Mesenchymal stem cell (in vitro differentiated cells and primary cell): ENCODE results near the gene KLF15.

ENCODE experiments used
- DNase-seq: peaks from one replicate; pipeline ENCODE4 v3.0.0-alpha.2; 2013
- H2AFZ ChIP-seq: one replicate; pipeline ENCODE4 v1.6.1; 2013; ENCODE audit warnings: low read depth, mild to moderate bottlenecking, control low read depth, inconsistent platforms, low read length, moderate library complexity
- H2AK5ac ChIP-seq: 2 replicates; pipeline ENCODE4 v1.6.1; 2013; ENCODE audit warnings: low read length, moderate library complexity, mild to moderate bottlenecking, inconsistent platforms; ENCODE audit not compliant: severe bottlenecking
- H2BK120ac ChIP-seq: one replicate; pipeline ENCODE4 v1.6.1; 2013; ENCODE audit warnings: low read depth, mild to moderate bottlenecking, inconsistent platforms, low read length, moderate library complexity
- H2BK12ac ChIP-seq, 2 experiments: one replicate each; pipeline ENCODE4 v1.6.1; 2013; ENCODE audit warnings: inconsistent platforms in 2 of 2, low read length in 2 of 2, mild to moderate bottlenecking in 2 of 2, moderate library complexity in 2 of 2, control low read depth in 1 of 2
- H2BK15ac ChIP-seq: one replicate; pipeline ENCODE4 v1.6.1; 2013; ENCODE audit warnings: mild to moderate bottlenecking, low read depth, inconsistent platforms; ENCODE audit not compliant: poor library complexity, severe bottlenecking
- H2BK5ac ChIP-seq: 2 replicates; pipeline ENCODE4 v1.6.1; 2013; ENCODE audit warnings: low read depth, mild to moderate bottlenecking, low read length, control low read depth, inconsistent platforms; ENCODE audit not compliant: poor library complexity, severe bottlenecking
- H3K14ac ChIP-seq, 2 experiments: one replicate each; pipeline ENCODE4 v1.6.1; 2013; ENCODE audit warnings: inconsistent platforms in 2 of 2, low read length in 2 of 2, control low read depth in 1 of 2, mild to moderate bottlenecking in 1 of 2, moderate library complexity in 1 of 2
- H3K18ac ChIP-seq, 2 experiments: one replicate each; pipeline ENCODE4 v1.6.1; 2013; ENCODE audit warnings: inconsistent platforms in 2 of 2, low read length in 2 of 2, control low read depth in 1 of 2, low read depth in 1 of 2, mild to moderate bottlenecking in 1 of 2
- H3K23ac ChIP-seq, 2 experiments: one replicate each; pipeline ENCODE4 v1.6.1; 2013; ENCODE audit warnings: inconsistent platforms in 2 of 2, low read length in 2 of 2, mild to moderate bottlenecking in 2 of 2, moderate library complexity in 2 of 2, control low read depth in 1 of 2
- H3K27ac ChIP-seq: 2 replicates; pipeline ENCODE4 v1.5.1; 2013; ENCODE audit warnings: mild to moderate bottlenecking, moderate library complexity, low read length, control low read depth, inconsistent platforms; ENCODE audit not compliant: poor library complexity, severe bottlenecking
- H3K27me3 ChIP-seq, 2 experiments: 2 replicates each; pipeline versions ENCODE4 v1.6.1 to v1.7.0; 2013; ENCODE audit warnings: low read length in 2 of 2, mild to moderate bottlenecking in 2 of 2, moderate library complexity in 2 of 2, control low read depth in 1 of 2, inconsistent platforms in 1 of 2; ENCODE audit not compliant: control insufficient read depth in 1 of 2, insufficient read depth in 1 of 2
- H3K36me3 ChIP-seq, 2 experiments: 2 replicates each; pipeline versions ENCODE4 v1.6.1 to v1.7.0; 2013; ENCODE audit warnings: low read length in 2 of 2, control low read depth in 1 of 2, inconsistent platforms in 1 of 2, low read depth in 1 of 2, mild to moderate bottlenecking in 1 of 2; ENCODE audit not compliant: insufficient read depth in 2 of 2, control insufficient read depth in 1 of 2
- H3K4ac ChIP-seq, 2 experiments: one replicate each; pipeline ENCODE4 v1.6.1; 2013; ENCODE audit warnings: inconsistent platforms in 2 of 2, low read length in 2 of 2, mild to moderate bottlenecking in 2 of 2, moderate library complexity in 2 of 2, control low read depth in 1 of 2, low read depth in 1 of 2
- H3K4me1 ChIP-seq: 2 replicates; pipeline ENCODE4 v1.6.1; 2013; ENCODE audit warnings: low read depth, low read length, control low read depth; ENCODE audit not compliant: control insufficient read depth, insufficient read depth
- H3K4me2 ChIP-seq: 2 replicates; pipeline ENCODE4 v1.6.1; 2013; ENCODE audit warnings: low read length, mild to moderate bottlenecking, inconsistent platforms; ENCODE audit not compliant: poor library complexity, severe bottlenecking
- H3K4me3 ChIP-seq, 2 experiments: 2 replicates each; pipeline versions ENCODE4 v1.5.1 to v1.7.0; 2013; ENCODE audit warnings: low read length in 2 of 2, mild to moderate bottlenecking in 2 of 2, control low read depth in 1 of 2, low read depth in 1 of 2; ENCODE audit not compliant: insufficient read depth in 1 of 2
- H3K79me1 ChIP-seq: replicated peaks from 2 replicates; pipeline ENCODE4 v1.6.1; 2013; ENCODE audit warnings: mild to moderate bottlenecking, control low read depth, low read length, inconsistent platforms; ENCODE audit not compliant: poor library complexity, severe bottlenecking
- H3K9ac ChIP-seq: 2 replicates; pipeline ENCODE4 v1.7.0; 2013; ENCODE audit warnings: mild to moderate bottlenecking, low read length, moderate library complexity
- H3K9me3 ChIP-seq: 2 replicates; pipeline ENCODE4 v1.7.0; 2013; ENCODE audit warnings: mild to moderate bottlenecking, low read length; ENCODE audit not compliant: control insufficient read depth
- H4K8ac ChIP-seq: one replicate; pipeline ENCODE4 v1.6.1; 2013; ENCODE audit warnings: inconsistent platforms, mild to moderate bottlenecking, low read length, moderate library complexity
- H4K91ac ChIP-seq: one replicate; pipeline ENCODE4 v1.6.1; 2013; ENCODE audit warnings: mild to moderate bottlenecking, low read length, inconsistent platforms
- WGBS: methylation state at CpG from one replicate; pipeline ENCODE4 v1.1.7; 2013; ENCODE audit warnings: mixed read lengths; 5-methylcytosine and 5-hydroxymethylcytosine counted together

KLF15 gene

GRCh38 chr3:126398423-126399350 is 41.5 kb upstream of the KLF15 start:
- WGBS: 90% methylated on average over 14 of the region's 14 CpGs
- no peaks in the 10 kb centered on the region for H3K79me1 ChIP-seq

GRCh38 chr3:126397610-126398422 is 40.6 kb upstream of the KLF15 start:
- Histone ChIP-seq H3K23ac (no peak overlapping the region), H2BK15ac (no peak overlapping the region), H4K91ac (no peak overlapping the region), H3K14ac (no peak overlapping the region), H3K9ac (no peak overlapping the region), H3K27ac (no peak overlapping the region), H3K79me1 (no peaks in the 10 kb centered on the region), H3K4me3 (peak overlapping the region in 1 of 2 experiments; percentile 4), H4K8ac (no peak overlapping the region), H2BK120ac (no peak overlapping the region), H3K27me3 (peaks cover 29 to 55% of the 10 kb centered on the region in 2 experiments), H2BK12ac (no peak overlapping the region), H3K4me2 (no peak overlapping the region), H2AK5ac (no peak overlapping the region), H3K36me3 (no peaks in the 10 kb centered on the region), H3K18ac (no peak overlapping the region), H2BK5ac (no peak overlapping the region), H3K4ac (no peak overlapping the region), H3K4me1 (peaks cover 9% of the 10 kb centered on the region), H2AFZ (no peak overlapping the region), H3K9me3 (no peaks in the 10 kb centered on the region)
- DNase-seq: no peak
- WGBS: 90% methylated on average over 13 of the region's 13 CpGs

More at GRCh38 chr3:126398423-126399350, 41.5 kb upstream of the KLF15 start:
- Histone ChIP-seq H2AK5ac (no peak overlapping the region), H3K27me3 (peaks cover 20 to 47% of the 10 kb centered on the region in 2 experiments), H2BK12ac (no peak overlapping the region), H3K14ac (no peak overlapping the region), H2BK15ac (no peak overlapping the region), H3K4ac (no peak overlapping the region), H3K18ac (no peak overlapping the region), H2BK5ac (no peak overlapping the region), H3K4me3 (peak overlapping the region in 1 of 2 experiments; percentile 4), H3K27ac (no peak overlapping the region), H3K23ac (no peak overlapping the region), H3K4me2 (no peak overlapping the region), H4K8ac (no peak overlapping the region), H3K9me3 (no peaks in the 10 kb centered on the region), H2BK120ac (no peak overlapping the region), H3K36me3 (no peaks in the 10 kb centered on the region), H2AFZ (no peak overlapping the region), H4K91ac (no peak overlapping the region), H3K9ac (no peak overlapping the region), H3K4me1 (peaks cover 10% of the 10 kb centered on the region)
- DNase-seq: no peak

- Histone ChIP-seq H4K91ac (no peak overlapping the region), H3K36me3 (no peaks in the 10 kb centered on the region), H3K4me3 (no peak overlapping the region), H3K4me1 (peaks cover 7% of the 10 kb centered on the region), H3K27ac (no peak overlapping the region), H3K14ac (no peak overlapping the region), H3K27me3 (peaks cover 41 to 56% of the 10 kb centered on the region in 2 experiments), H3K9me3 (no peaks in the 10 kb centered on the region), H2AFZ (no peak overlapping the region), H3K23ac (no peak overlapping the region), H2BK12ac (no peak overlapping the region), H2BK15ac (no peak overlapping the region), H2BK5ac (no peak overlapping the region), H3K4me2 (no peak overlapping the region), H3K9ac (no peak overlapping the region), H2AK5ac (no peak overlapping the region), H3K79me1 (no peaks in the 10 kb centered on the region), H3K18ac (no peak overlapping the region), H2BK120ac (no peak overlapping the region), H3K4ac (no peak overlapping the region), H4K8ac (no peak overlapping the region)
- no peak for DNase-seq
- WGBS: 79% methylated on average over 5 of the region's 5 CpGs
Measured at GRCh38 chr3:126396536-126396935, 39.3 kb upstream of the KLF15 start.
